K562 (cell line): ENCODE measurements around the gene LRRTM2. TPM values are rescaled to one million over a fixed set of nuclear protein-coding genes. Genes with fewer than 3 reads are reported as not detected.

Experiments used
- CEBPB ChIP-seq: fragments of 450-650 bp; IDR thresholded peaks from 2 replicates; pipeline ENCODE4 v1.6.1; 2016; ENCODE audit warnings: missing genetic modification characterization, missing compliant biosample characterization
- DPF2 ChIP-seq: fragments of 450-650 bp; IDR thresholded peaks from 2 replicates; pipeline ENCODE4 v1.6.1; 2016
- EP400 ChIP-seq: fragments of 450-650 bp; IDR thresholded peaks from 2 replicates; pipeline ENCODE4 v1.6.1; 2017; ENCODE audit warnings: antibody characterized with exemption, mild to moderate bottlenecking, moderate library complexity
- FIP1L1 ChIP-seq: fragments of 200-400 bp; formaldehyde crosslinking; IDR thresholded peaks from 2 replicates; pipeline ENCODE4 v1.6.1; 2018; ENCODE audit warnings: mild to moderate bottlenecking, low read depth, low read length; ENCODE audit not compliant: poor library complexity, severe bottlenecking
- HNRNPLL ChIP-seq: fragments of 200-400 bp; formaldehyde crosslinking; IDR thresholded peaks from 2 replicates; pipeline ENCODE4 v1.6.1; 2017; ENCODE audit warnings: low read length, low read depth, mild to moderate bottlenecking; ENCODE audit not compliant: poor library complexity, severe bottlenecking
- KDM1A ChIP-seq, 2 experiments: fragments of 450-650 bp; IDR thresholded peaks; 2 replicates each; pipeline ENCODE4 v1.6.1; 2016; ENCODE audit warnings: mild to moderate bottlenecking in 2 of 2
- MED1 ChIP-seq: sonication (generic); formaldehyde crosslinking; IDR thresholded peaks from 2 replicates; pipeline ENCODE4 v1.8.1; 2023; ENCODE audit warnings: missing genetic modification reagents, borderline replicate concordance
- PHF8 ChIP-seq: fragments of 200-600 bp; sonication (generic); IDR thresholded peaks from 2 replicates; pipeline ENCODE4 v1.6.1; 2012; ENCODE audit warnings: mixed run types, mild to moderate bottlenecking, inconsistent platforms, low read length, moderate library complexity, borderline replicate concordance
- RCOR1 ChIP-seq, 2 experiments: IDR thresholded peaks; 2 replicates each; pipeline ENCODE4 v1.6.1; 2012; ENCODE audit warnings: low read depth in 2 of 2, low read length in 2 of 2, borderline replicate concordance in 1 of 2, improper control_type of control experiment in 1 of 2
- SOX6 ChIP-seq: fragments of 450-650 bp; IDR thresholded peaks from 2 replicates; pipeline ENCODE4 v1.6.1; 2014; ENCODE audit warnings: mild to moderate bottlenecking
- SRSF3 ChIP-seq: fragments of 200-400 bp; formaldehyde crosslinking; IDR thresholded peaks from 2 replicates; pipeline ENCODE4 v1.6.1; 2016; ENCODE audit warnings: mild to moderate bottlenecking, low read length, moderate library complexity; ENCODE audit not compliant: insufficient read depth
- SUPT5H ChIP-seq: fragments of 450-650 bp; IDR thresholded peaks from 2 replicates; pipeline ENCODE4 v1.6.1; 2016
- TAL1 ChIP-seq: fragments of 450-650 bp; IDR thresholded peaks from 2 replicates; pipeline ENCODE4 v1.6.1; 2016; ENCODE audit warnings: mild to moderate bottlenecking
- TGIF2 ChIP-seq: sonication (generic); formaldehyde crosslinking; IDR thresholded peaks from 2 replicates; pipeline ENCODE4 v1.8.1; 2022; ENCODE audit warnings: mild to moderate bottlenecking, missing genetic modification reagents, moderate library complexity
- ZC3H11A ChIP-seq: IDR thresholded peaks from 2 replicates; pipeline ENCODE4 v1.6.1; 2012; ENCODE audit warnings: low read depth, low read length, improper control_type of control experiment
- ZFP91 ChIP-seq: sonication (generic); formaldehyde crosslinking; IDR thresholded peaks from 2 replicates; pipeline ENCODE4 v1.8.0; 2022; ENCODE audit warnings: mild to moderate bottlenecking, missing genetic modification reagents
- ZMIZ1 ChIP-seq, 2 experiments: fragments of 150-350 bp in 1 of 2; IDR thresholded peaks; 2 replicates each; pipeline ENCODE4 v1.6.1; 2012 to 2016; ENCODE audit warnings: low read depth in 2 of 2, low read length in 2 of 2, mild to moderate bottlenecking in 1 of 2, moderate library complexity in 1 of 2
- ZNF184 ChIP-seq: sonication (generic); formaldehyde crosslinking; IDR thresholded peaks from 2 replicates; pipeline ENCODE4 v1.5.0; 2020; ENCODE audit warnings: missing genetic modification reagents
- polyA plus RNA-seq, 8 experiments: library from polyadenylated mRNA; depleted of rRNA in 4 of 8; stranded (reverse) in 5 of 8; unstranded in 3 of 8; fragments of >200 nt; fragmentation: Nextera tagmentation in 2 of 8; fragmentation: Illumina TruSeq in 1 of 8; extraction: Ambion mirVana in 2 of 8; extraction: Trizol in 1 of 8; gene quantifications; 2 replicates each; pipeline versions ENCODE4 v1.2.1 to v1.2.3, GENCODE V29; 2011 to 2014; ENCODE audit warnings: inconsistent platforms in 1 of 8, missing spikeins in 1 of 8
- total RNA-seq, 7 experiments: library from RNA; depleted of rRNA in 6 of 7; stranded (reverse); fragments of >200 nt in 6 of 7; fragmentation: Illumina TruSeq in 2 of 7; extraction: Trizol in 2 of 7; gene quantifications; 2 replicates each; pipeline versions ENCODE4 v1.2.1 to v1.2.3, GENCODE V29; 2011 to 2021; ENCODE audit warnings: low replicate concordance in 1 of 7
- TF ChIP-seq, protein P1 (sequence below), 2 experiments: fragments of 450-650 bp in 1 of 2; sonication (generic) in 1 of 2; formaldehyde crosslinking in 1 of 2; IDR thresholded peaks in 1 of 2; conservative IDR thresholded peaks in 1 of 2; 2 replicates each; pipeline versions ENCODE4 v1.6.1 to v1.8.1; 2016 to 2023; ENCODE audit warnings: mild to moderate bottlenecking in 2 of 2, moderate library complexity in 2 of 2, inconsistent platforms in 1 of 2, missing genetic modification reagents in 1 of 2
- TF ChIP-seq, protein P2 (sequence below): sonication (generic); formaldehyde crosslinking; IDR thresholded peaks from 2 replicates; pipeline ENCODE4 v1.5.0; 2020; ENCODE audit warnings: missing genetic modification reagents

The LRRTM2 gene
- total and polyA plus RNA-seq, 9 of the 15 experiments (the other 6 are each of a cell fraction or from before 2014, with no cell fraction given): under 0.01 to 0.07 (median 0.03) TPM; not detected in 4

DNA sequence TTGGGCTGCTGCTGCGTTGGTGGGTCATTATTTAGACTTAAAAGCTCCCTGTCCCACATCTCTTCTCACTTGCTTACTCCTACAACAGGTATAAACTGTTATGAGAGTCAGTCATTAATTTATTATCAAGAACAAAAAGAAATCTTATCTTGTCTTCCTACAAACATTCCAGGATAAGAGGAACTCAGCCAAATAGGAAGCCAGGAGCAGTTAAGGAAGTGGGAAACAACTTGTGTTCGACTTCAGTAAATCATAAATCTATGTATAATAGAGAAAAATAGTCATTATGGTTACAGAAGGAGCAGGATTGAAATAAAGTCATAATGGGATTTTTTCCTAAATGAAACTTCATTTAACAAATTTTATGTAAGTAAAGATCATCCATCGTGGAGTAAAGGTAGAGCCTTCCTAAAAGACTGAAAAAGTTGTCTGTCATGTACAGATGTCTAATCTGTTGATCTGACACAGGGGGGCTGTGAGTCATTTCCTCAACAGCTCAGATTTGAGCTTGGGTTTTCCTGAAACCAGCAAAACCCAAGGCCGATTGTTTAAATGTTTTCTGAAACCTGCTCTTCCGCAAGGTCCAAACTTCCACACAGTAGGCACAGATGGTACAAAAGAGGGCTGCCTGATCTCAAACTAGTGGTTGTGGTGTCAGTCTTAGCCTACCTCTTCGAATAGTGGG, 25.3 kb upstream of the LRRTM2 start (continued):
- TF ChIP-seq, protein P1, sequence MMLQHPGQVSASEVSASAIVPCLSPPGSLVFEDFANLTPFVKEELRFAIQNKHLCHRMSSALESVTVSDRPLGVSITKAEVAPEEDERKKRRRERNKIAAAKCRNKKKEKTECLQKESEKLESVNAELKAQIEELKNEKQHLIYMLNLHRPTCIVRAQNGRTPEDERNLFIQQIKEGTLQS (IDR thresholded peaks at IDR 0.05): peak; percentile 59
- TF ChIP-seq, protein P1 (CRISPR knock-in tag; conservative IDR thresholded peaks at IDR 0.05): no peak
- no peak for TF ChIP-seq MED1 (CRISPR knock-in tag)
- TF ChIP-seq, protein P2, sequence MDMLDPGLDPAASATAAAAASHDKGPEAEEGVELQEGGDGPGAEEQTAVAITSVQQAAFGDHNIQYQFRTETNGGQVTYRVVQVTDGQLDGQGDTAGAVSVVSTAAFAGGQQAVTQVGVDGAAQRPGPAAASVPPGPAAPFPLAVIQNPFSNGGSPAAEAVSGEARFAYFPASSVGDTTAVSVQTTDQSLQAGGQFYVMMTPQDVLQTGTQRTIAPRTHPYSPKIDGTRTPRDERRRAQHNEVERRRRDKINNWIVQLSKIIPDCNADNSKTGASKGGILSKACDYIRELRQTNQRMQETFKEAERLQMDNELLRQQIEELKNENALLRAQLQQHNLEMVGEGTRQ (CRISPR knock-in tag): no peak
- no peak for TF ChIP-seq EP400
- TF ChIP-seq PHF8: no peak
- TF ChIP-seq CEBPB (tag): no peak
- peak in 1 of 2 experiments; percentile 90; a peak in 2 of 4 replicates for TF ChIP-seq RCOR1 (IDR thresholded peaks at IDR 0.05; ENCODE audit: borderline replicate concordance in 1 of 2, low read depth in 2 of 2, low read length in 2 of 2)
- no peak for TF ChIP-seq SOX6
- TF ChIP-seq DPF2: peak; percentile 66
- TF ChIP-seq SUPT5H: no peak
- TF ChIP-seq ZC3H11A: no peak
- no peak for TF ChIP-seq TAL1
- TF ChIP-seq FIP1L1: no peak
- TF ChIP-seq KDM1A (IDR thresholded peaks at IDR 0.05): peak in 1 of 2 experiments; percentile 70; a peak in 2 of 4 replicates
- no peak for TF ChIP-seq HNRNPLL
- TF ChIP-seq ZMIZ1 (IDR thresholded peaks at IDR 0.05; ENCODE audit: low read depth in 2 of 2, low read length in 2 of 2): no peak
- TF ChIP-seq ZNF184 (CRISPR knock-in tag): no peak
- no peak for TF ChIP-seq SRSF3
- no peak for TF ChIP-seq ZFP91 (CRISPR knock-in tag)
- TF ChIP-seq TGIF2 (CRISPR knock-in tag): no peak
